ENCODE measurements around the gene NAA38. TPM values are rescaled to one million over a fixed set of nuclear protein-coding genes. Genes with fewer than 3 reads are reported as not detected.

NAA38 gene
- total RNA-seq, 6 experiments from 2014 or later: 27.2 to 43.0 (median 30.8) TPM

DNA sequence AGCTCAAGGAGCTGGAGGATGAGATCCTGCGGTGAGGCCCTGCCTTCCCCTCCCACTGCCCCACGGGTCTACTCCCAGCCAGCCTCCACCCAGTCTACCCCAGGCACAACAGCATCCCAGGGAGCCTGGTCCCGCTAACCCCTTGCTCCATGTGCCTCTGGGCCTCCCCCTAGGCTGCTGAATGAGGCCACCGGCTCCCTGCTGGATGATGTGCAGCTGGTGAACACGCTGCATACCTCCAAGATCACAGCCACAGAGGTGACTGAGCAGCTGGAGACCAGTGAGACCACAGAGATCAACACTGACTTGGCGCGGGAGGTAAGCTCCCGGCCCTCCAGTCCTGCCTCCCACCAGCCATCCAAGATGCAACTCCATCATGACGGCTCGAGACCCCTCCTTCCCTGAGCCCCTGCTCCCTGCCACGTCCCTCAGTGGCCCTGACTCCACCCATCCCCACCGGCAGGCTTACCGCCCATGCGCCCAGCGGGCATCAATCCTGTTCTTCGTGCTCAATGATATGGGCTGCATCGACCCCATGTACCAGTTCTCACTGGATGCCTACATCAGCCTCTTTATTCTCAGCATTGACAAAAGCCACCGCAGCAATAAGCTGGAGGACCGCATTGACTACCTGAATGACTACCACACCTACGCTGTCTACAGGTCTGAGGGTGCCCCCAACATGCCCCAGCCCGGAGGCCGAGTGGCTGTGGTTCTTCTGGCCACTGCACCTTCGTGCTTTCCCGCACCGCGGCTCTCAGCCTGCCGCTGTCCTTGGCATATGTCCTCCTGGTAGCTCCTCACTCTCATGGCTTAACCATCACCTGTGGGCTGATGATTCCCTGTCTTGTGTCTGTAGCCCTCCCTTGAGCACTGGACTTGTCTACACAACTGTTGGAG, 38.4 kb downstream of the NAA38 start:
- H3K9me3 ChIP-seq: no peaks in the 10 kb centered on the region
- H3K36me3 ChIP-seq: no peaks in the 10 kb centered on the region
- H3K27ac ChIP-seq: no peak overlapping the region
- WGBS (ENCODE audit: insufficient coverage, low coverage, low lambda C conversion rate, missing lambda C conversion rate): 68% methylated on average over 6 of the region's 27 CpGs
- no peaks in the 10 kb centered on the region for H3K27me3 ChIP-seq
- H3K4me1 ChIP-seq: no peaks in the 10 kb centered on the region
- H3K4me3 ChIP-seq: no peak overlapping the region
- DNase-seq (peak in 1 of 3 donors; percentile 42), ATAC-seq (no peak)
- intact Hi-C loops (cut with DNase I): loop anchor here in 1 of 2 donors (5.0 kb wide), 1 partner anchor 33 kb away; no protein-coding TSS in a partner anchor
- TF ChIP-seq POLR2A (IDR thresholded peaks at IDR 0.05): no peak
- TF ChIP-seq, protein P1, sequence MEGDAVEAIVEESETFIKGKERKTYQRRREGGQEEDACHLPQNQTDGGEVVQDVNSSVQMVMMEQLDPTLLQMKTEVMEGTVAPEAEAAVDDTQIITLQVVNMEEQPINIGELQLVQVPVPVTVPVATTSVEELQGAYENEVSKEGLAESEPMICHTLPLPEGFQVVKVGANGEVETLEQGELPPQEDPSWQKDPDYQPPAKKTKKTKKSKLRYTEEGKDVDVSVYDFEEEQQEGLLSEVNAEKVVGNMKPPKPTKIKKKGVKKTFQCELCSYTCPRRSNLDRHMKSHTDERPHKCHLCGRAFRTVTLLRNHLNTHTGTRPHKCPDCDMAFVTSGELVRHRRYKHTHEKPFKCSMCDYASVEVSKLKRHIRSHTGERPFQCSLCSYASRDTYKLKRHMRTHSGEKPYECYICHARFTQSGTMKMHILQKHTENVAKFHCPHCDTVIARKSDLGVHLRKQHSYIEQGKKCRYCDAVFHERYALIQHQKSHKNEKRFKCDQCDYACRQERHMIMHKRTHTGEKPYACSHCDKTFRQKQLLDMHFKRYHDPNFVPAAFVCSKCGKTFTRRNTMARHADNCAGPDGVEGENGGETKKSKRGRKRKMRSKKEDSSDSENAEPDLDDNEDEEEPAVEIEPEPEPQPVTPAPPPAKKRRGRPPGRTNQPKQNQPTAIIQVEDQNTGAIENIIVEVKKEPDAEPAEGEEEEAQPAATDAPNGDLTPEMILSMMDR (IDR thresholded peaks at IDR 0.05): no peak

DNA sequence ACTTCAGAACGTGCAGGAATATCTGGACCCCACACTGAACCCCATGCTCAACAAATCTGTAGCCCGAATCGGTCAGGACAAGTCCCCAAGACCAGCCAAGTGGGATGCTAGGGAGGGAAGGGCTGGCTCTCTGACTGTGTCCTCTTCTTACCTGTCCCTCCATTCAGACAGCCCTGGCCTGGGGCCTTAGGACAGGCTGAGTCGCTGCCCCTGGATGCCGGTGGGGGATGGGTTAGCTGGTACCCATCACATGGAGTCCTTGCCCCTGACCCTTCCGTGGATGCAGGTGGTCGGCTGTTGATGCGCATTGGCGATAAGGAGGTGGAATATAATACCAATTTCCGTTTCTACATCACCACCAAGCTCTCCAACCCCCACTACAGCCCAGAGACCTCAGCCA, 39.3 kb downstream of the NAA38 start:
- TF ChIP-seq, protein P1 (IDR thresholded peaks at IDR 0.05): no peak
- TF ChIP-seq POLR2A (IDR thresholded peaks at IDR 0.05): no peak
- Histone ChIP-seq H3K27me3 (no peaks in the 10 kb centered on the region), H3K27ac (no peak overlapping the region), H3K4me3 (no peak overlapping the region), H3K4me1 (no peaks in the 10 kb centered on the region), H3K36me3 (no peaks in the 10 kb centered on the region), H3K9me3 (no peaks in the 10 kb centered on the region)
- 61% methylated on average over 8 of the region's 10 CpGs for WGBS (ENCODE audit: insufficient coverage, low coverage, low lambda C conversion rate, missing lambda C conversion rate)
- intact Hi-C loops (cut with DNase I): loop anchor here in 1 of 2 donors (5.0 kb wide), 1 partner anchor 34 kb away; no protein-coding TSS in a partner anchor
- ATAC-seq (no peak), DNase-seq (peak in 1 of 3 donors; percentile 43)

DNA sequence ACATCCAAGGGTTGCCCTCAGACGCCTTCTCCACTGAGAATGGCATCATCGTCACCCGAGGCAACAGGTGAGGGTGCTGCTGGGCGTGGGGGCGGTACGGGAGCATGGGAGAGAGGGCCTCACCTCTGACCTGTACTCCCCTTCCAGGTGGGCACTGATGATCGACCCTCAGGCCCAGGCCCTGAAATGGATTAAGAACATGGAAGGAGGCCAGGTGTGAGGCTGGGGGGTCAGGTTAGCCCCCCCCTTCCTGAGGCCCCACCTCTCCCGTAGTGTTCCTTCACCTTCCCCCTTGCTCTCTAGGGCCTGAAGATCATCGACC, 39.8 kb downstream of the NAA38 start:
- Histone ChIP-seq H3K36me3 (no peaks in the 10 kb centered on the region), H3K27ac (no peak overlapping the region), H3K4me3 (no peak overlapping the region), H3K4me1 (no peaks in the 10 kb centered on the region), H3K27me3 (no peaks in the 10 kb centered on the region), H3K9me3 (no peaks in the 10 kb centered on the region)
- intact Hi-C loops (cut with DNase I): loop anchor here in 1 of 2 donors (5.0 kb wide), 1 partner anchor 35 kb away; no protein-coding TSS in a partner anchor
- no peak for TF ChIP-seq POLR2A (IDR thresholded peaks at IDR 0.05)
- TF ChIP-seq, protein P1 (IDR thresholded peaks at IDR 0.05): no peak
- WGBS (ENCODE audit: insufficient coverage, low coverage, low lambda C conversion rate, missing lambda C conversion rate): no CpG with 5 or more reads among the region's 9 CpGs
- ATAC-seq (no peak), DNase-seq (peak in 1 of 3 donors; percentile 27)

DNA sequence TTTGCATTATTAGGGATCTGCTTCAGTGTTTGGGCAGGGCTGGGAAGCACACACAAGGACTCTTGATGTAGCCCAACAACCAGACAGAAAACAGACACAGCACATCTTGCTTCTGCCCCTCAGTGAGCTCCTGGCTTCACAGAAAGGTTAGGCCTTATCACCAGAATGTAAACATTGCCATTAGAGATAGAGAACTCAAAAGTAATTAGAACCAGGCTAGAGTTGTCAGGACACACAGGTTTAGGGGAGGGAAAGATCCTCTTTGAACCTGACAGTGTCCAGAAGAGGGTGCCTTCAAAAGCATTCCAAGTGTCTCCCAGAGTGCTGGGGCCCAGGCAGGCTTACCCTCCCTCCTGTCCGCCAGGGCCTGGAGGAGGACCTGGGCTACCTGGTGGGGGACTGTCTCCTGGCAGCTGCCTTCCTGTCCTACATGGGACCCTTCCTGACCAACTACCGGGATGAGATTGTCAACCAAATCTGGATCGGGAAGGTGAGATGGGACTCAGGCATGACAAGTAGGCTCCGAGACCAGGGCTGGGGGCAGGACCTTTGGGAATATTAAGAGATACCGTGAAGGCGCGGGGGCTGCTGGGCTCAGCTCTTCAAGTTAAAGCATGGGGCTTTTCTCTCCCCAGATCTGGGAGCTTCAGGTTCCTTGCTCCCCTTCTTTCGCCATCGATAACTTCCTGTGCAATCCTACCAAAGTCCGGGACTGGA, 40.3 kb downstream of the NAA38 start:
- 63% methylated on average over 4 of the region's 10 CpGs for WGBS (ENCODE audit: insufficient coverage, low coverage, low lambda C conversion rate, missing lambda C conversion rate)
- no peaks in the 10 kb centered on the region for H3K9me3 ChIP-seq
- no peak overlapping the region for H3K27ac ChIP-seq
- no peaks in the 10 kb centered on the region for H3K4me1 ChIP-seq
- no peaks in the 10 kb centered on the region for H3K27me3 ChIP-seq
- peak in 1 of 3 donors; percentile 19 for DNase-seq
- ATAC-seq: no peak
- no peak overlapping the region for H3K4me3 ChIP-seq
- H3K36me3 ChIP-seq: no peaks in the 10 kb centered on the region
- TF ChIP-seq POLR2A (IDR thresholded peaks at IDR 0.05): no peak
- TF ChIP-seq, protein P1 (IDR thresholded peaks at IDR 0.05): no peak
- intact Hi-C loops (cut with DNase I): loop anchor here in 1 of 2 donors (5.0 kb wide), 1 partner anchor 35 kb away; no protein-coding TSS in a partner anchor

Data from right lobe of liver (tissue), 6 donors.